ENCODE data around the gene WASL.

DNA sequence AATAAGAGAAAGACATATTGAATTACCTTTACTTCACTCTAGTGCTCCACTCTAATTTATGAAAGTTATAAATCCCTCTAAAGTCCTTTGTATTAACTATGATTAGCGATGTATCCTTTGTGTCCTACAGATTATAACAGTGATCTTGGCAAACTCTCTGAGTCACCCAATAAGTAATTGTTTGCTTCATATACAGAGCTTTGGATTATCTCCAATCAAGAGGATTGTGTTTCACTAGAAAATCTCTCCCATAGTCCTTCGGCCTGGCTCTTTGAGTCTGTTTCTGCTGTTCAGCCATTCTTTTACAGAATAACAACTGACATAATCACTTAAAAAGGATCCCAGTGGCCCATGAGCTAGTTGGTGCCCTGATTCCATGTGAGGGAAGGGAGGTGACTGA is 83.6 kb downstream of the WASL start:
- TF ChIP-seq, protein P1, sequence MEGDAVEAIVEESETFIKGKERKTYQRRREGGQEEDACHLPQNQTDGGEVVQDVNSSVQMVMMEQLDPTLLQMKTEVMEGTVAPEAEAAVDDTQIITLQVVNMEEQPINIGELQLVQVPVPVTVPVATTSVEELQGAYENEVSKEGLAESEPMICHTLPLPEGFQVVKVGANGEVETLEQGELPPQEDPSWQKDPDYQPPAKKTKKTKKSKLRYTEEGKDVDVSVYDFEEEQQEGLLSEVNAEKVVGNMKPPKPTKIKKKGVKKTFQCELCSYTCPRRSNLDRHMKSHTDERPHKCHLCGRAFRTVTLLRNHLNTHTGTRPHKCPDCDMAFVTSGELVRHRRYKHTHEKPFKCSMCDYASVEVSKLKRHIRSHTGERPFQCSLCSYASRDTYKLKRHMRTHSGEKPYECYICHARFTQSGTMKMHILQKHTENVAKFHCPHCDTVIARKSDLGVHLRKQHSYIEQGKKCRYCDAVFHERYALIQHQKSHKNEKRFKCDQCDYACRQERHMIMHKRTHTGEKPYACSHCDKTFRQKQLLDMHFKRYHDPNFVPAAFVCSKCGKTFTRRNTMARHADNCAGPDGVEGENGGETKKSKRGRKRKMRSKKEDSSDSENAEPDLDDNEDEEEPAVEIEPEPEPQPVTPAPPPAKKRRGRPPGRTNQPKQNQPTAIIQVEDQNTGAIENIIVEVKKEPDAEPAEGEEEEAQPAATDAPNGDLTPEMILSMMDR (IDR thresholded peaks at IDR 0.05) = no peak
- TF ChIP-seq POLR2A (IDR thresholded peaks at IDR 0.05) = no peak

All from testis (tissue), 2 donors.